GM18951 (cell line): ENCODE data around the gene TBL1X.

Experiments used
- POLR2A ChIP-seq: IDR thresholded peaks from 4 replicates; pipeline ENCODE4 v1.6.1; 2011; ENCODE audit warnings: mild to moderate bottlenecking; ENCODE audit not compliant: insufficient read length, insufficient read depth; ENCODE audit errors: extremely low read depth
- in situ Hi-C: fragments of 300-500 bp; cut with MboI; formaldehyde crosslinking; loops from one replicate; pipeline ENCODE4 v1.12.0; 2022; ENCODE audit warnings: low sequenced_read_pairs, mixed read lengths, inconsistent platforms; ENCODE audit not compliant: unreplicated experiment

Gene TBL1X

DNA sequence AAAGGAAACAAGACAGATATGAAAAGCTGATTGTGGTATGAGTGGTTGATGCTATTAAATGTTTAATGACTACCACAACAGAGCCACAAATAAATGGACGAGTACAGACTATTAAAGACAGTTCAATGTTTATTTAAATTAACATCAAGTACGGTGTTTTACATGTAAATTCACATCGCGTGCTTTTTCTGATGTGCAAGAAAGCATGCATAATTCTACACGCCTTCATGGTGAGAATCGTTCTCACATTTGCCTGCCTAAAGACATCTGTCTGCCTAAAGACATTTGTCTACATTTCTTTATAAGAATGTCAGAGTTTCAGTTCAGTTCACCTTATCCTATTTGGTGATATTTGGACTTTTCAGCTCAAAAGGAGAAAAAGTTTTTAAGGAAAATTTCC lies 308.1 kb downstream of the TBL1X start:
- in situ Hi-C loops, result no loop called here
- TF ChIP-seq POLR2A, result no peak

DNA sequence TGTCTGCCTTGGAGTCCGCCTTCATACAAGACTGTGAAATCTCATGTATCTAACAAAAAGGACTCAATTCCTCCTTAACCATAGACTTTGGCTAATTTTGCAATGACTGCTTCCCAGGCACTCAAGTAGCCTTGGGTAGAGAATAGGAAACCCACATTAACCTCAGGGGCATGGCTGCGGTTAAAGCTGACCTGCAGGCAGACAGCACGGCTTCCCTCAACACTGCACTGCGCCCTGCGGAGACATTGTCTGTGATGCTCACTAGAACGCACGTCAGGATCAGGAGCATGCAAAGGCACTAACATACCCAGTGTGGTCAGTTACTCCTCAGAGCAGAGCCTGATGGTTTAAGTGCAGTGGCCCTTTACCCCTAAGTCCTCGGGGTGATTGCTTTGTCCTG lies 311.1 kb downstream of the TBL1X start:
- in situ Hi-C loops, result no loop called here

DNA sequence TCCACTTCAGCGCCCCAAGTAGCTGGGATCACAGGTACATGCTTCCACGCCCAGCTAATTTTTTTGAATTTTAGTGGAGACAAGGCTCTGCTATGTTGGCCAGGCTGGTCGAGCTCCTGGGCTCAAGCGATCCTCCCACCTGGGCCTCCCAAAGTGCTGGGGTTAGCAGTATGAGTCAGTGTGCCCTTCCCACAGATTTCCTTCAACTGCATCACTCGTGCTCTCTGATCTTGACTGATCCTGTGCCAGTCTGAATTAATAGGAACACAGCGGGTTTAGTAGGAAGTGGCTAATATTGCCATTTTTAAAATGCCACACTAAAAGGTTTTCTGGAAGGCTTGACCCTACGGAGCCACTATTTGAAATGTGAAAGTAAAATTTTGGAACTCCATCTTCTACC lies 317.1 kb downstream of the TBL1X start:
- TF ChIP-seq POLR2A, result no peak
- in situ Hi-C loops, result no loop called here

More for the DNA sequence above, 311.1 kb downstream of the TBL1X start:
- TF ChIP-seq POLR2A, result no peak

DNA sequence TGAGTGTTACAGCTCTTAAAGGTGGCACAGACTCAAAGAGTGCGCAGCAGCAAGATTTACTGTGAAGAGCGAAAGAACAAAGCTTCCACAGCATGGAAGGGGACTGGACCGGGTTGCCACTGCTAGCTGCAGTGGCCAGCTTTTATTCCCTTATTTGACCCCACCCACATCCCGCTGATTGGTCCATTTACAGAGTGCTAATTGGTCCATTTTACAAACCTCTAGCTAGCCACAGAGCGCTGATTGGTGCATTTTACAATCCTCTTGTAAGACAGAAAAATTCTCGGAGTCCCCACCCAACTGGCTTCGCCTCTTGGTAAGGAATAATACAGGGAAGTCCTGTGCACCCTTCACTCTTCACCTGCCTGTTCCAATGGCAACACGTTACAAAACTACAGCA lies 319.5 kb downstream of the TBL1X start:
- TF ChIP-seq POLR2A, result no peak

DNA sequence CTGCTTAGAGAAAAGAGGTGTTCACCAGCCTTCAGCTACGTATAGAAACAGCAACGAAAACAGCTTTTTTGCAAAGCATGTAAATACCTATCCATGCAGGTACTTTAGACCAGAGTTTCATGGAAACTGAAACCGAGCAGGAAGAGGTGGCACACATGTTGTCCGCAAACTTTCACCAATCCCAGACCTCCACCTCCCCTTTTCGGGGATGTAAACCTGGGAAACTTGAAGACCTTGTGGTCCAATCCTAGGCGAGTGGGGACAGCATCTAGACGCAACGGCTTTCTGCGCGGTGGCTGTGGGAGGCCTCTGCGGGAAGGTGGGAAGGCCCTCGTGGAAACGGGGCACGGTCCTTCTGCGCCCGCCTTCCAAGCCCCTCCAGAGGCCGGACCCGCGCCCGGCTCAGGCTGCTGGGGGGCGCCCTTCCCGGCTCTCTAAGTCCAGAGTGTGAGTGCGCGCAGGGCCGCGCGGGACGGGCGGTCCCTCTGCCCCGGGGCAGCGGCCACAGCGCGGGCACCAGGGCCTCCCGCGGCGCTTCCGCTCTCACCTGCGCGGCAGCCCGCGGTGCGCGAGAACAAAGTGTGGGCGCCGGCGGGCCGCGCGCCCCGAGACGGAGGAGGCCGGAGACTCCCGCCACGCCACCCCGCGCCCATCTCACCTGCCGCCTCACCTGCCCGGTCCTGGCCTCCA lies 320.5 kb downstream of the TBL1X start:
- TF ChIP-seq POLR2A, result no peak
- in situ Hi-C loops, result no loop called here

More for the DNA sequence above, 319.5 kb downstream of the TBL1X start:
- in situ Hi-C loops, result no loop called here

DNA sequence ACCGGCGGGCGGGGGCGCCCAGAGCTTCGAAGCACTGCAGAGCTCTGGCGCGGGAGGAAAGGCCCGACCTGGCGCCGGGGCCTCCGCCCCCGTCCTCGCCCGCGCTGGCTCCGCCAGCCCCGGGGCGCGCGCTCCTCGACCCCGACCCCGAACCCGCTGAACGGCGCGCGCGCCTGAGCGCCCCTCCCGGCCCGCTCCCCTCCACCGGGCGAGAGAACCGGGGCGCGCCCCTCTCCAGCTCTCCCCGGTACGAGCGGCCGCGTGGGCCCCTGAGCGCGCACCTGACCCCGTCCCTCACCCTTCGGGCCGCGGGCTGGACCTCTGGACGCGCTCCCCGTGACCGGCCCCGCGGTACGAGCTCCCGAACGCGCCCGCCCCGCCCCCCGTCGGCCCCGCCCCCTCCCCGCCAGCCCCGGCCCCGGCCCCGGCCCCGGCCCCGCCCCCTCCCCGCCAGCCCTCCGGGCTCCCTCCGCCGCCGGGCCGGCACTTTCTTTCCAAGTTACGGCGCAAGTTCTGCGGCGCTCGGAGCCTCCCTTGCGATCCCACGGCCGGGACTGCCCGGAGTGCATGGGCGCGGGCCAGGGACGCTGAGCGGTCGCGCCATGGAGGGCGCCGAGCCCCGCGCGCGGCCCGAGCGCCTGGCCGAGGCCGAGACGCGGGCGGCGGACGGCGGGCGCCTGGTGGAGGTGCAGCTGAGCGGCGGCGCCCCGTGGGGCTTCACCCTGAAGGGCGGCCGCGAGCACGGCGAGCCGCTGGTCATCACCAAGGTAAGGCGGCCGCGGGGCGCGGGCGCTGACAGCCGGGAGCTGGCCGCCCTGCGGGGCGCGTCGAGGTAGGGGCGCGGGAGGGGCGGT lies 321.3 kb downstream of the TBL1X start, which contains the start of gene SHROOM2:
Gene SHROOM2 (plus strand): TSS at position 486 of the 854 bp plus-strand sequence. CDS start 117 bp downstream, at position 603.
- TF ChIP-seq POLR2A, result no peak
- in situ Hi-C loops, result no loop called here

DNA sequence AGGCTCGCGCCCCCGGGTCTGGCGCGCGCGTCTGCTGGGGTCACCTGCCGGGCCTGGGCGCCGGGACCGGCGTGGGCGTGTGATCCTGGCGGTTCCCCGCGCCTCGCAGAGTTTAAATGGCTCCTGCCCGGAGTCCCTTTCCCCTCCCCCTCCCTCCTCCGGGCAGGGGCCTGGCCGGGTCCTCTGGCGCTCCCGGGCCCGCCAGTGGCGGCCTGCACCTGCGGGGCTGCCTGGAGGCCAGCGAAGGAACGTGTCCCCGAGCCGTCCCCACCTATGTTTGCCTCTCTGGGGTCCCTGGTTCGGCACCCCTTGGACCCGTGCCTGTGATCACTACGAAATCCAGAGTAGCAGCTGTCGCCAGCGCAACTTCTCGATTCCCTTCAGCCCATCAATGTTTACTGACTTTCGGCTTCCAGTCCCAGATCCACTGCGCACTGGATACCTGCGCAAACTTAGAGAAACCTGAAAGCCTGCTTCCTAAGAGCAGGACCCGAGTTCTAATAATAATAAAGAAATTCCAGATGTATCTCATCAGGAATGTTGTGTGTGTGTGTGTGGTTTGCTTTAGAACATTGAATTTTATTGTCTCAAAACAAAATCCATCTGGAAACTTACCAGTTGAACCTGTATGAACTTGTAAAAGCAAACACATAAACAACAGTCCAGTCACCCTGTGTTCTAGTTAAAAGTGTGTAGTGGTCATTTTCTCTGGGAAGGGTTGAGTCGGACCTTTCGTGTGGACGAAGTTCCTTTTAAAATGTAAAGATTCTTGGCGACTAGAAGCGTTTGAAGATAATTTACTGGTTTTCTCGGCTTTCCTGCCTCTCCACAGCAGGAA lies 322.2 kb downstream of the TBL1X start:
- TF ChIP-seq POLR2A, result no peak
- in situ Hi-C loops, result no loop called here

DNA sequence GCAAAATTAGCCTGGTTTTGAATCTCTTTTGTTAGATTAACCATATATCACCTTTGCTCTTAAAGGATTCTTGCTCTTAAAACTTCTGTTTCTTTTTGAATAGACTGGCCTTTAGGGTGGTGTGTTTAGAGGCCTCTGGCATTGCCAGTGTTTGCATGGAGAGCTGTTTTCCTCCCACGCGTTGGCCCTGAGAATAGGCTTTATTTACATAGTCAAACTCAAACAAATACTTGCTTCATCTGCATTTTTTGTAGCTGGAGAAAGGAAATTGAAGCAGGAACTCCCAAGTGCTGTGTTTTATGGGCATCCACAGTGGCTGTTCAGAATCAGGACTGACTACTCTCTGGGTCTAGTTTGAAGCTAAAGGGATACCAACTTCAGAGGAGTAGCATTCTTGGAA lies 324.1 kb downstream of the TBL1X start:
- no peak for TF ChIP-seq POLR2A
- in situ Hi-C loops, result no loop called here

DNA sequence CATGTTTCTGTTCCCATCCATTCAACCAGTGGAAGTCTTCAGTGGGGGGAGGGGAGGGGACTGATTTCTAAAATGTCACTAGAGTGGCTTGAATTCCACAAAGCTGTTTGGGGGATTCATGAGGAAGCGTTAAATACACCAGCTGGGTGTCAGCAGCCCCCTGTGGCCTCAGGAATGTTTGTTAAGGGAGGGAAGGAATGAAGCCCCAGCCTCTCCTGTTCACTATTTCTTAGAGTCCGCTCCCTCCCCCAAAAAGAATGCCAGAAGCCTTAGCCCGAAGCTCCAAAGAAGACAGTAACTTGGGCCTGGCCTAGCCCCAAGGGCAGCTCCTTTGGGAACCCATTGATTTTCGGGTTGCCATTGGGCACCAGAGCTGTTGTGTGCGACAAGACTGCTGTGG lies 324.7 kb downstream of the TBL1X start:
- TF ChIP-seq POLR2A, result no peak
- in situ Hi-C loops, result no loop called here
